Measurements from ENCODE around the gene ITPRIP.

Gene ITPRIP

DNA sequence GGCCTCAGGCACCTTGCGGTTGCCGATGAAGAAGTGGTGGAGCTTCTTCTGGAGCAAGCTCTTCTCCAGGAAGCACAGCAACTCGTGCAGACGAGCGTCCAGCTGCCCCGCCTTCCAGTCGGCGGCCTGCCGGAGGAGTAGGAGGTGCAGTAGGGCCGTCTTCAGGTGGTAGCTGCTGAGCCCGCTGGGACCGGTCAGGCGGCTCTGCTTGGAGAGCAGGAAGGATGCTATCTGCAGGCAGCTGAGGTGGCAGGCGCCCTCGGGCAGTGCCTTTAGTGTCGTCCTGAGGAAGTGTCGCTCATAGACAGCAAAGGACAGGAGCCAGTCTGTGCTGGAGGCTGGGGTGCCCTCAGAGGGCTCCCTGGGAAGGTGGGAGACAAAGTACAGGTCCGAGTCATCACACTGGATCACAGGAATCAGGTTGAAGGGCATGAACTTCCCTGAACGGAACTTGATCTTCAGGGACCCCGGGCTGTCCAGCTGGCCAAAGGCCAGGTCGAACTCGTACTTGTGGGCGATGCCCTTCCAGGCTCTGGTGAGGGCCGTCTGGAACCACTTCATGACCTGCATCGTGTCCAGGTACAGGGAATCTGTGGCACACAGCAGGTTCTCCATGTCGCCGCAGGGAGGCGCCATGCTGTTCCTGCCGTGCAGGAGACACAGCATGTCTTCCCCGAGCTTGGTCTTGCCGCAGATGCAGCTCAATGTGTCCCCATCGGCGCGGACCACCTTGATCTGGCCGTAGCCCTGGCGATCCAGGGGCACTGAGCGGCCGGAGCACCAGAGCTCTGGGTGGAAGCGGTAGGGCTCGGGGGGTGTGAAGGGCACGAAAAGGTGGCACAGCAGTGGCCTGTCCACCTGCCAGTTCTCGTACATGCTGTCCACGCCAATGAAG is 23.4 kb downstream of the ITPRIP start (continued):
- no peak for TF ChIP-seq ZNF513 (tag by site-specific recombination; IDR thresholded peaks at IDR 0.05)

- no peaks in the 10 kb centered on the region for H3K4me1 ChIP-seq (ENCODE audit: control insufficient read depth, insufficient read depth, low read length)
- CTCF ChIA-PET, result interaction anchor here (0.8 to 5.5 kb wide), 6 partner anchors 13 to 39 kb away, joined by 4 to 34 read pairs (median 5); partner anchors contain the start of gene ITPRIP
- POLR2A ChIA-PET, result interaction anchor here (0.9 kb wide), 1 partner anchor 27 kb away, joined by 3 read pairs; the partner anchor contains the start of gene ITPRIP
- no peak overlapping the region for H3K27ac ChIP-seq (ENCODE audit: extremely low read depth, low read depth, low read length)
- no peaks in the 10 kb centered on the region for H3K9me3 ChIP-seq (ENCODE audit: control insufficient read depth, insufficient read depth, low read depth, low read length)
- TF ChIP-seq ATF2 (tag by site-specific recombination; IDR thresholded peaks at IDR 0.05; ENCODE audit: low read depth) (no peak), PRDM1 (tag by site-specific recombination; IDR thresholded peaks at IDR 0.05) (peak; percentile 75), ZNF37A (tag by site-specific recombination; IDR thresholded peaks at IDR 0.05) (no peak), ZNF2 (tag by site-specific recombination; IDR thresholded peaks at IDR 0.05) (no peak)
- TF ChIP-seq, protein P1, sequence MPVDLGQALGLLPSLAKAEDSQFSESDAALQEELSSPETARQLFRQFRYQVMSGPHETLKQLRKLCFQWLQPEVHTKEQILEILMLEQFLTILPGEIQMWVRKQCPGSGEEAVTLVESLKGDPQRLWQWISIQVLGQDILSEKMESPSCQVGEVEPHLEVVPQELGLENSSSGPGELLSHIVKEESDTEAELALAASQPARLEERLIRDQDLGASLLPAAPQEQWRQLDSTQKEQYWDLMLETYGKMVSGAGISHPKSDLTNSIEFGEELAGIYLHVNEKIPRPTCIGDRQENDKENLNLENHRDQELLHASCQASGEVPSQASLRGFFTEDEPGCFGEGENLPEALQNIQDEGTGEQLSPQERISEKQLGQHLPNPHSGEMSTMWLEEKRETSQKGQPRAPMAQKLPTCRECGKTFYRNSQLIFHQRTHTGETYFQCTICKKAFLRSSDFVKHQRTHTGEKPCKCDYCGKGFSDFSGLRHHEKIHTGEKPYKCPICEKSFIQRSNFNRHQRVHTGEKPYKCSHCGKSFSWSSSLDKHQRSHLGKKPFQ (tag by site-specific recombination; IDR thresholded peaks at IDR 0.05), result no peak
- H3K36me3 ChIP-seq (ENCODE audit: control insufficient read depth in 2 of 2, insufficient read depth in 1 of 2, low read length in 2 of 2), result peaks cover 0 to 47% of the 10 kb centered on the region in 2 experiments; a peak in 1 of 3 replicates
- no peak overlapping the region for H3K4me3 ChIP-seq (ENCODE audit: low read depth, low read length)
Observed at GRCh38 chr10:104311184-104311720, 27.0 kb downstream of the ITPRIP start.

DNA sequence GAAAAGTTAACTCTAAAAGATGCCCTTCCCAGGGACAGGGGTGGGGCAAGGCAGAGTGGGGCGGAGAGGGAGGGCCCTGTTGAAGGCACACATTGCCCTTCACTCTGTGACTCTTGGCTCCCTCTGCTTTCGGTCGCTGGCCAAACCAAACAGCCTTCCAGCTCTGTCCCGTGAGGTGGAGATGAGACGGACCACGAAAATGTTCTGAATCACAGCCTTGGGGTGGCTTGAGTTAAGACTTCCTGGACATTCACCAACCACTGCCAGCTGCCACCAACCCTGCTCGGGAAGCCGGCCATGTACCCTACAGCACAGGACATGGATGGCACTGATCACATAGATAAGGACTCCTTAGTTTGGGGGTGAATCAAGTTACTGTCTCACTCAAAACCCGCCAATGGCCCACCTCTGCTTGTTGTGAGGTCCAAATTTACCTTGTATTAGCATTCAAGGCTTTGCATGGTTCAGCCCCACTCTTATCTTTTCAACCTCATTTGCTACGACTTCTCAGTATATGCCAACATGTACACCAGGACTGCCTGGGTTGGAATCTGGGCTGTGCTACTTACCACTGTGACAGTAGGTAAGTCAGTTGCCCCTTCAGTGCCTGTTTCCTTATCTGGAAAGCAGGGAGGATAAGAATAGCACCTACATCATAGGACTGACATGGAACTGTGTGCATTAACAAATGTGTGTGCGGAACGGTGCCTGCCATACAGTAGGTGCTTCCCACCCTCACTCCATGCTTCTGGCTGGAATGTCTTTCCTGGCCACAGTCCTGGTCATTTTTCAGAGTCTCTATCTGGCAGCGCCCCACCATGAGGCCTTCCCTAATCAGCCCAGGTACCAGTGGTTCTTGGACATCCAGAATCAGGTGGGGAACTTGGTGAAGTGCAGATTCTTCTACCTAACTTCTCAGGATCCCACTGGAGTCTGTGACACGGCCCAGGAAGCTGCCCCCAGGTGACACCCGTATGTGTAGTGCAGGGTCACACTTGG is 28.0 kb downstream of the ITPRIP start:
- Histone ChIP-seq H3K27ac (ENCODE audit: extremely low read depth, low read depth, low read length) (no peak overlapping the region), H3K36me3 (ENCODE audit: control insufficient read depth in 2 of 2, insufficient read depth in 1 of 2, low read length in 2 of 2) (peaks cover 0 to 39% of the 10 kb centered on the region in 2 experiments; a peak in 1 of 3 replicates), H3K4me1 (ENCODE audit: control insufficient read depth, insufficient read depth, low read length) (no peaks in the 10 kb centered on the region), H3K9me3 (ENCODE audit: control insufficient read depth, insufficient read depth, low read depth, low read length) (no peaks in the 10 kb centered on the region), H3K4me3 (ENCODE audit: low read depth, low read length) (no peak overlapping the region)
- ChIA-PET POLR2A (no interaction called here), CTCF (interaction anchor here (0.6 to 2.4 kb wide), 6 partner anchors 12 to 422 kb away, joined by 3 to 8 read pairs (median 5); partner anchors contain the start of gene ITPRIP)
- TF ChIP-seq SP2 (tag by site-specific recombination; IDR thresholded peaks at IDR 0.05) (no peak), ZNF600 (tag by site-specific recombination; IDR thresholded peaks at IDR 0.05) (peak; percentile 44)

DNA sequence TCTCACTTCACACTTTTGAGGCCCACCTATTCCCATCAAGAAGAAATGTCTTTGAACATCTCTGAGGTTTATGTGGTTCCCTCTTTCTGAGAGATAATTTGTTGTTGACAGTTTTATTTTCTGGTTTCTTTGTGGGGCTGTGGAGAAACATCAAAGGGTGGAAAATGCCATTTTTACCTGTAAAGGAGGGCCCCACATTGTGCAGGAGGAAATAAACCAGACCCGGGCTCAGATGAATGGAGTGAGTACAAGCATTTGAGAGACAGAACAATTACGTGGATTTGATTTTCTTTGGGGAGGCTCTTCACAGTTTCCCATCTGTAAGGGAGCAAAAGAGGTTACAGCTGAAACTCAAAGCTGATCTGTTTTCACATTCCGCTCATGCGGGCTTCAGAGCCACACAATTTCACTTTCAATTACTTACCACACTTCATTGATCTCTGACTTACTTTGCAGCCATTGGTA is 29.8 kb downstream of the ITPRIP start:
- no peaks in the 10 kb centered on the region for H3K4me1 ChIP-seq (ENCODE audit: control insufficient read depth, insufficient read depth, low read length)
- POLR2A ChIA-PET, result no interaction called here
- CTCF ChIA-PET, result interaction anchor here (6.9 to 7.2 kb wide), 2 partner anchors 16 to 41 kb away, joined by 125 to 152 read pairs; partner anchors contain the start of gene CFAP58
- H3K36me3 ChIP-seq (ENCODE audit: control insufficient read depth in 2 of 2, insufficient read depth in 1 of 2, low read length in 2 of 2), result peaks cover 0 to 21% of the 10 kb centered on the region in 2 experiments; a peak in 1 of 3 replicates
- no peak overlapping the region for H3K4me3 ChIP-seq (ENCODE audit: low read depth, low read length)
- no peaks in the 10 kb centered on the region for H3K9me3 ChIP-seq (ENCODE audit: control insufficient read depth, insufficient read depth, low read depth, low read length)
- H3K27ac ChIP-seq (ENCODE audit: extremely low read depth, low read depth, low read length), result no peak overlapping the region
- TF ChIP-seq ZNF26 (tag by site-specific recombination; IDR thresholded peaks at IDR 0.05) (no peak), ZNF202 (tag by site-specific recombination; IDR thresholded peaks at IDR 0.05; ENCODE audit: borderline replicate concordance) (no peak), ZNF791 (tag by site-specific recombination; IDR thresholded peaks at IDR 0.05) (no peak), ZNF174 (tag by site-specific recombination; IDR thresholded peaks at IDR 0.05) (no peak), ZNF747 (tag by site-specific recombination; IDR thresholded peaks at IDR 0.05) (no peak), ZNF654 (tag by site-specific recombination; IDR thresholded peaks at IDR 0.05; ENCODE audit: low read depth) (no peak)
- TF ChIP-seq, protein P2, sequence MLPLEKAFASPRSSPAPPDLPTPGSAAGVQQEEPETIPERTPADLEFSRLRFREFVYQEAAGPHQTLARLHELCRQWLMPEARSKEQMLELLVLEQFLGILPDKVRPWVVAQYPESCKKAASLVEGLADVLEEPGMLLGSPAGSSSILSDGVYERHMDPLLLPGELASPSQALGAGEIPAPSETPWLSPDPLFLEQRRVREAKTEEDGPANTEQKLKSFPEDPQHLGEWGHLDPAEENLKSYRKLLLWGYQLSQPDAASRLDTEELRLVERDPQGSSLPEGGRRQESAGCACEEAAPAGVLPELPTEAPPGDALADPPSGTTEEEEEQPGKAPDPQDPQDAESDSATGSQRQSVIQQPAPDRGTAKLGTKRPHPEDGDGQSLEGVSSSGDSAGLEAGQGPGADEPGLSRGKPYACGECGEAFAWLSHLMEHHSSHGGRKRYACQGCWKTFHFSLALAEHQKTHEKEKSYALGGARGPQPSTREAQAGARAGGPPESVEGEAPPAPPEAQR (tag by site-specific recombination; IDR thresholded peaks at IDR 0.05), result no peak
